ENCODE data around the gene CFAP100. TPM values are rescaled to one million over a fixed set of nuclear protein-coding genes. Genes with fewer than 3 reads are reported as not detected.

The CFAP100 gene
- total and polyA plus RNA-seq, 3 donors from 2014 or later, result 21.4 to 74.2 (median 56.2) TPM

- no peak overlapping the region for H3K4me3 ChIP-seq
Observed at GRCh38 chr3:126445506-126445905, 50.8 kb downstream of the CFAP100 start.

DNA sequence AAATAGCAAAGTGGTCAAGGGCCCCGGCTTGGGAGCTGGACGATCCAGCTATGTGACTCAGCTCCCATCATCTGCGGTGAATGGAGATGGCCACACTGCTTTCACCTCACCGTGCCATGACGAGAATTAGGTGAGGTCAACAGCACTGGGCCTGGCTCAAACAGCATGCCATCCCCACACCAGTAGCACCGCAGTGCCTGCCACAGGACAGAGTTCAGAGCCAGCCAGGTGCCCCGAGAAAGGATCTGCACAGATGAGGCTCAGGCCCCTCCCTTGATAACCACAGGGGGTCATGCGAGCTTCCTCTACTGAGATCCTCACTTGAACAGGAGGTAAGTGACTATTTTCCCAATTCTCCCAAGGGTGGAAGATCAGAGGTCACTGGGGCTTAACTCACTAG, 51.6 kb downstream of the CFAP100 start:
- 91 to 93% methylated on average over 8 of the region's 8 CpGs for WGBS, 2 donors
- H3K9me3 ChIP-seq, result no peaks in the 10 kb centered on the region
- H3K27me3 ChIP-seq, result no peaks in the 10 kb centered on the region
- DNase-seq, result peak; percentile 11
- H3K27ac ChIP-seq, result no peak overlapping the region
- H3K4me3 ChIP-seq, result no peak overlapping the region
- H3K4me1 ChIP-seq, result no peaks in the 10 kb centered on the region
- H3K36me3 ChIP-seq (ENCODE audit: low read depth, missing control alignments), result no peaks in the 10 kb centered on the region
- TF ChIP-seq POLR2A (IDR thresholded peaks at IDR 0.05), result no peak
- TF ChIP-seq CTCF (IDR thresholded peaks at IDR 0.05), result no peak
- intact Hi-C loops (cut with DNase I; ENCODE audit: low total_unique reads), result no loop called here

More at GRCh38 chr3:126445506-126445905, 50.8 kb downstream of the CFAP100 start:
- H3K27ac ChIP-seq, result no peak overlapping the region
- 46 to 59% methylated on average over 5 of the region's 5 CpGs for WGBS, 2 donors
- no peaks in the 10 kb centered on the region for H3K9me3 ChIP-seq
- no peaks in the 10 kb centered on the region for H3K4me1 ChIP-seq
- intact Hi-C loops (cut with DNase I; ENCODE audit: low total_unique reads), result no loop called here
- H3K27me3 ChIP-seq, result no peaks in the 10 kb centered on the region
- H3K36me3 ChIP-seq (ENCODE audit: low read depth, missing control alignments), result no peaks in the 10 kb centered on the region
- DNase-seq, result peak; percentile 11
- TF ChIP-seq CTCF (IDR thresholded peaks at IDR 0.05), result no peak
- TF ChIP-seq POLR2A (IDR thresholded peaks at IDR 0.05), result no peak

DNA sequence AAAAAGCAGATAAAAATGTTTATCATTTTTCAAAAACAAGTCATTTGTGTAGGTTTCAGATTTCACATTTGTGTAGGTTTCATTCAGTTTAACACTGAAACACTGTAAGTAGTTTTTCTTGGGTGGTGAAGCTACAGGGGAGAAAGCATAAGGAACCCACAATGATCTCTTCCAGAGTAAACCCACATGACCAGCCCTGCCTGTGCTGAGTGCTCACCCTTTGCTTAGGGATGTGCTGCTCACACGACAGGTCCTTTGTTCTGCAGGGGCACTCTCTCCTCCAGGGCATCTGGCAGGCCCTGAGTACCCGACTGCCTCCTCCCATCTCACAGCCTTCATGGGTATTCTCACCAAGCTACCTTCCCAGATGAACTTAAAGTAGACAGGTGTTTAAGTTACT, 52.1 kb downstream of the CFAP100 start:
- no peak overlapping the region for H3K4me3 ChIP-seq
- WGBS, 2 donors, result 80 to 88% methylated on average over 2 of the region's 2 CpGs
- H3K9me3 ChIP-seq, result no peaks in the 10 kb centered on the region
- no peaks in the 10 kb centered on the region for H3K4me1 ChIP-seq
- no peak for DNase-seq
- no peaks in the 10 kb centered on the region for H3K27me3 ChIP-seq
- intact Hi-C loops (cut with DNase I; ENCODE audit: low total_unique reads), result no loop called here
- TF ChIP-seq POLR2A (IDR thresholded peaks at IDR 0.05) (no peak), CTCF (IDR thresholded peaks at IDR 0.05) (no peak)
- H3K27ac ChIP-seq, result no peak overlapping the region
- H3K36me3 ChIP-seq (ENCODE audit: low read depth, missing control alignments), result no peaks in the 10 kb centered on the region

- TF ChIP-seq CTCF (IDR thresholded peaks at IDR 0.05), result no peak
- TF ChIP-seq POLR2A (IDR thresholded peaks at IDR 0.05), result no peak
- 86 to 89% methylated on average over 11 to 12 of the region's 12 CpGs for WGBS, 2 donors
- Histone ChIP-seq H3K27ac (no peak overlapping the region), H3K4me1 (no peaks in the 10 kb centered on the region), H3K4me3 (no peak overlapping the region), H3K27me3 (no peaks in the 10 kb centered on the region), H3K9me3 (no peaks in the 10 kb centered on the region), H3K36me3 (ENCODE audit: low read depth, missing control alignments) (no peaks in the 10 kb centered on the region)
- intact Hi-C loops (cut with DNase I; ENCODE audit: low total_unique reads), result no loop called here
- peak; percentile 2 for DNase-seq
Observed at GRCh38 chr3:126447456-126448106, 52.9 kb downstream of the CFAP100 start.

Measured in testis (tissue), 3 donors.